HepG2 (cell line): Measurements from ENCODE around the gene DEFB112. TPM values are rescaled to one million over a fixed set of nuclear protein-coding genes. Genes with fewer than 3 reads are reported as not detected.

Experiments used
- ATF7 ChIP-seq, 2 experiments: fragments of 450-650 bp in 1 of 2; sonication (generic) in 1 of 2; formaldehyde crosslinking in 1 of 2; IDR thresholded peaks; 2 replicates each; pipeline versions ENCODE4 v1.4.0 to v1.6.1; 2016 to 2020; ENCODE audit warnings: antibody characterized with exemption in 1 of 2, mild to moderate bottlenecking in 1 of 2, missing genetic modification reagents in 1 of 2
- ATF7-NPFF ChIP-seq: sonication (generic); formaldehyde crosslinking; IDR thresholded peaks from 2 replicates; pipeline ENCODE4 v1.8.1; 2023; ENCODE audit warnings: mild to moderate bottlenecking, low read depth, missing genetic modification reagents, moderate library complexity
- JUND ChIP-seq: sonication (generic); formaldehyde crosslinking; IDR thresholded peaks from 2 replicates; pipeline ENCODE4 v1.8.0; 2022; ENCODE audit warnings: mild to moderate bottlenecking, missing genetic modification reagents
- MEIS1 ChIP-seq: sonication (generic); formaldehyde crosslinking; IDR thresholded peaks from 2 replicates; pipeline ENCODE4 v1.9.0; 2021; ENCODE audit warnings: mild to moderate bottlenecking, missing genetic modification reagents, moderate library complexity, borderline replicate concordance
- NFATC3 ChIP-seq: sonication (generic); formaldehyde crosslinking; IDR thresholded peaks from 2 replicates; pipeline ENCODE4 v1.5.1; 2020; ENCODE audit warnings: mild to moderate bottlenecking, missing genetic modification reagents
- NR1H2 ChIP-seq: sonication (generic); formaldehyde crosslinking; IDR thresholded peaks from 2 replicates; pipeline ENCODE4 v1.8.1; 2022; ENCODE audit warnings: low read depth, missing genetic modification reagents, borderline replicate concordance
- NR2F6 ChIP-seq, 2 experiments: IDR thresholded peaks; 2 replicates each; pipeline ENCODE4 v1.6.1; 2016; ENCODE audit warnings: antibody characterized with exemption in 1 of 2, mild to moderate bottlenecking in 1 of 2
- TCF7L2 ChIP-seq: IDR thresholded peaks from 2 replicates; pipeline ENCODE4 v1.6.1; 2011; ENCODE audit warnings: mild to moderate bottlenecking, low read depth, low read length, moderate library complexity
- TRIM24 ChIP-seq: sonication (generic); formaldehyde crosslinking; IDR thresholded peaks from 2 replicates; pipeline ENCODE4 v1.8.0; 2022; ENCODE audit warnings: mild to moderate bottlenecking, missing genetic modification reagents
- ZFP82 ChIP-seq: sonication (generic); formaldehyde crosslinking; IDR thresholded peaks from 2 replicates; pipeline ENCODE4 v1.5.1; 2020; ENCODE audit warnings: mild to moderate bottlenecking, missing genetic modification reagents, borderline replicate concordance
- ZKSCAN5 ChIP-seq: sonication (generic); formaldehyde crosslinking; IDR thresholded peaks from 2 replicates; pipeline ENCODE4 v1.5.1; 2020; ENCODE audit warnings: mild to moderate bottlenecking, missing genetic modification reagents
- ZNF484 ChIP-seq: sonication (generic); formaldehyde crosslinking; IDR thresholded peaks from 2 replicates; pipeline ENCODE4 v1.5.1; 2020; ENCODE audit warnings: mild to moderate bottlenecking, low read depth, missing genetic modification reagents, borderline replicate concordance
- ZNF607 ChIP-seq: sonication (generic); formaldehyde crosslinking; IDR thresholded peaks from 2 replicates; pipeline ENCODE4 v1.5.1; 2020; ENCODE audit warnings: missing genetic modification reagents, mild to moderate bottlenecking, borderline replicate concordance
- ZNF776 ChIP-seq: sonication (generic); formaldehyde crosslinking; IDR thresholded peaks from 2 replicates; pipeline ENCODE4 v1.4.0; 2020; ENCODE audit warnings: mild to moderate bottlenecking, missing genetic modification reagents
- polyA plus RNA-seq, 8 experiments: library from polyadenylated mRNA; depleted of rRNA in 3 of 8; stranded (reverse) in 7 of 8; unstranded in 1 of 8; fragments of >200 nt; fragmentation: Illumina TruSeq in 4 of 8; extraction: Trizol in 4 of 8; gene quantifications; 2 replicates each; pipeline versions ENCODE4 v1.2.1 to v1.2.3, GENCODE V29; 2011 to 2016; ENCODE audit warnings: low read depth in 4 of 8, missing spikeins in 1 of 8, mixed read lengths in 1 of 8; ENCODE audit not compliant: insufficient read depth in 1 of 8
- total RNA-seq, 5 experiments: library from RNA; depleted of rRNA; stranded (reverse); fragments of >200 nt; fragmentation: Illumina TruSeq; extraction: Trizol; gene quantifications; 2 replicates each; pipeline ENCODE4 v1.2.3, GENCODE V29; 2016; ENCODE audit warnings: low read depth in 1 of 5
- TF ChIP-seq, protein P1 (sequence below): sonication (generic); formaldehyde crosslinking; IDR thresholded peaks from 2 replicates; pipeline ENCODE4 v1.4.0; 2020; ENCODE audit warnings: missing genetic modification reagents
- TF ChIP-seq, protein P2 (sequence below), 2 experiments: sonication (generic) in 1 of 2; formaldehyde crosslinking in 1 of 2; IDR thresholded peaks; 2 replicates each; pipeline versions ENCODE4 v1.4.0 to v1.6.1; 2018 to 2020; ENCODE audit warnings: missing genetic modification reagents in 2 of 2, borderline replicate concordance in 1 of 2, low read depth in 1 of 2, mild to moderate bottlenecking in 1 of 2, missing biosample characterization in 1 of 2
- TF ChIP-seq, protein P3 (sequence below): sonication (generic); formaldehyde crosslinking; conservative IDR thresholded peaks from 2 replicates; pipeline ENCODE4 v1.4.0; 2020; ENCODE audit warnings: missing genetic modification reagents
- TF ChIP-seq, protein P4 (sequence below): fragments of 450-650 bp; IDR thresholded peaks from 2 replicates; pipeline ENCODE4 v1.6.1; 2017
- TF ChIP-seq, protein P5 (sequence below): sonication (generic); formaldehyde crosslinking; IDR thresholded peaks from 2 replicates; pipeline ENCODE4 v1.9.0; 2021; ENCODE audit warnings: missing genetic modification reagents, borderline replicate concordance

Gene DEFB112
- total and polyA plus RNA-seq, 2 of the 13 experiments (the other 11 are each of a cell fraction or from before 2014, with no cell fraction given) = not detected

DNA sequence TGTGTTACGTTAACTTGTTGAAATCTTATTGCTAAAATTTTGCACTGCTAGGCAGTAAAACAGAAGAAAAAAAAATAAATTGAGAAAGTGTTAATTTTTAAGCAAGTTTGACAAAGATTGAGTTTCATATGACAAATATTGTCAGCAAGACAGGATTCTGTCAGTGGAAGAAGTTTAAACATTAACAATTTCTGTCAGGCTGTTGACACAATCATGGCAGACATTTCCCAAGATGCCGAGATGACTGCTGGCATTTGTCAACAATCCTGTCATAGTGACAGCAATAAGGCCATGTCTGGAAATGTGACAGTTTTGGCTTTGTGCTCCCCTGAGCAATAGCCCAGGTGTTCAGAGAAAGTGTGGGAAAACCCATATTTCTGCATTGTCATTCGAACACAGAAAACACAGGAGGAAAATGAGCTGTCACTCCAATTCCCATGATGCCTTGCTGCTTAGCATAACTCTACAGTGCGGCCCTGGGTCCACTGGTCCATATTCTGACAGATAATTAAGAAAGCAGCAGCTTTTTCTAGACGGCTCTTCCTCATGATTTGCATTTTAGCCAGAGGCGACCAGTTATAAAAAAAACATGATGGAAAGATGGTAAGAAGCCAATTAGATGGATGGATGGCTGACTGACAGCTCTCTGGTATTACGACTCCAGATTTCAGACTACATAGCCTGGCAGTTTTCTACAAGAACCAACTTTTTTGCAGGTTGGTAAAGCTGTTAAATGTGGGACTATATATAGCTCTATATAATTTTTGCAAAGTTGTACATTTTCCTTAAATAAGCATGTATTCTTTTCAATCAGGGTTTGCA, 43.6 kb upstream of the DEFB112 start (continued):
- TF ChIP-seq, protein P1, sequence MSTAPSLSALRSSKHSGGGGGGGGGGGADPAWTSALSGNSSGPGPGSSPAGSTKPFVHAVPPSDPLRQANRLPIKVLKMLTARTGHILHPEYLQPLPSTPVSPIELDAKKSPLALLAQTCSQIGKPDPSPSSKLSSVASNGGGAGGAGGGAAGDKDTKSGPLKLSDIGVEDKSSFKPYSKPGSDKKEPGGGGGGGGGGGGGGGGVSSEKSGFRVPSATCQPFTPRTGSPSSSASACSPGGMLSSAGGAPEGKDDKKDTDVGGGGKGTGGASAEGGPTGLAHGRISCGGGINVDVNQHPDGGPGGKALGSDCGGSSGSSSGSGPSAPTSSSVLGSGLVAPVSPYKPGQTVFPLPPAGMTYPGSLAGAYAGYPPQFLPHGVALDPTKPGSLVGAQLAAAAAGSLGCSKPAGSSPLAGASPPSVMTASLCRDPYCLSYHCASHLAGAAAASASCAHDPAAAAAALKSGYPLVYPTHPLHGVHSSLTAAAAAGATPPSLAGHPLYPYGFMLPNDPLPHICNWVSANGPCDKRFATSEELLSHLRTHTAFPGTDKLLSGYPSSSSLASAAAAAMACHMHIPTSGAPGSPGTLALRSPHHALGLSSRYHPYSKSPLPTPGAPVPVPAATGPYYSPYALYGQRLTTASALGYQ (CRISPR knock-in tag) = peak; percentile 83
- TF ChIP-seq, protein P2, sequence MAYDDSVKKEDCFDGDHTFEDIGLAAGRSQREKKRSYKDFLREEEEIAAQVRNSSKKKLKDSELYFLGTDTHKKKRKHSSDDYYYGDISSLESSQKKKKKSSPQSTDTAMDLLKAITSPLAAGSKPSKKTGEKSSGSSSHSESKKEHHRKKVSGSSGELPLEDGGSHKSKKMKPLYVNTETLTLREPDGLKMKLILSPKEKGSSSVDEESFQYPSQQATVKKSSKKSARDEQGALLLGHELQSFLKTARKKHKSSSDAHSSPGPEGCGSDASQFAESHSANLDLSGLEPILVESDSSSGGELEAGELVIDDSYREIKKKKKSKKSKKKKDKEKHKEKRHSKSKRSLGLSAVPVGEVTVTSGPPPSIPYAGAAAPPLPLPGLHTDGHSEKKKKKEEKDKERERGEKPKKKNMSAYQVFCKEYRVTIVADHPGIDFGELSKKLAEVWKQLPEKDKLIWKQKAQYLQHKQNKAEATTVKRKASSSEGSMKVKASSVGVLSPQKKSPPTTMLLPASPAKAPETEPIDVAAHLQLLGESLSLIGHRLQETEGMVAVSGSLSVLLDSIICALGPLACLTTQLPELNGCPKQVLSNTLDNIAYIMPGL (CRISPR knock-in tag; IDR thresholded peaks at IDR 0.05; ENCODE audit: borderline replicate concordance in 1 of 2, low read depth in 1 of 2) = peak in 1 of 2 experiments; percentile 41; a peak in 1 of 4 replicates
- TF ChIP-seq JUND (CRISPR knock-in tag) = peak; percentile 33; the same call in 1 of the 2 replicates
- peak; percentile 32; the same call in 1 of the 2 replicates for TF ChIP-seq ATF7 (IDR thresholded peaks at IDR 0.05)
- no peak; the same call in 1 of the 2 replicates for TF ChIP-seq ATF7 (CRISPR knock-in tag; IDR thresholded peaks at IDR 0.05)
- TF ChIP-seq, protein P3, sequence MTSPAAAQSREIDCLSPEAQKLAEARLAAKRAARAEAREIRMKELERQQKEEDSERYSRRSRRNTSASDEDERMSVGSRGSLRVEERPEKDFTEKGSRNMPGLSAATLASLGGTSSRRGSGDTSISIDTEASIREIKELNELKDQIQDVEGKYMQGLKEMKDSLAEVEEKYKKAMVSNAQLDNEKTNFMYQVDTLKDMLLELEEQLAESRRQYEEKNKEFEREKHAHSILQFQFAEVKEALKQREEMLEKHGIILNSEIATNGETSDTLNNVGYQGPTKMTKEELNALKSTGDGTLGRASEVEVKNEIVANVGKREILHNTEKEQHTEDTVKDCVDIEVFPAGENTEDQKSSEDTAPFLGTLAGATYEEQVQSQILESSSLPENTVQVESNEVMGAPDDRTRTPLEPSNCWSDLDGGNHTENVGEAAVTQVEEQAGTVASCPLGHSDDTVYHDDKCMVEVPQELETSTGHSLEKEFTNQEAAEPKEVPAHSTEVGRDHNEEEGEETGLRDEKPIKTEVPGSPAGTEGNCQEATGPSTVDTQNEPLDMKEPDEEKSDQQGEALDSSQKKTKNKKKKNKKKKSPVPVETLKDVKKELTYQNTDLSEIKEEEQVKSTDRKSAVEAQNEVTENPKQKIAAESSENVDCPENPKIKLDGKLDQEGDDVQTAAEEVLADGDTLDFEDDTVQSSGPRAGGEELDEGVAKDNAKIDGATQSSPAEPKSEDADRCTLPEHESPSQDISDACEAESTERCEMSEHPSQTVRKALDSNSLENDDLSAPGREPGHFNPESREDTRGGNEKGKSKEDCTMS (CRISPR knock-in tag) = no peak
- TF ChIP-seq ZNF484 = no peak
- no peak for TF ChIP-seq ATF7-NPFF (CRISPR knock-in tag)
- no peak for TF ChIP-seq ZNF776 (CRISPR knock-in tag)
- no peak for TF ChIP-seq ZNF607 (CRISPR knock-in tag)
- TF ChIP-seq TCF7L2 = no peak
- TF ChIP-seq TRIM24 = no peak
- TF ChIP-seq ZFP82 = no peak
- TF ChIP-seq, protein P4, sequence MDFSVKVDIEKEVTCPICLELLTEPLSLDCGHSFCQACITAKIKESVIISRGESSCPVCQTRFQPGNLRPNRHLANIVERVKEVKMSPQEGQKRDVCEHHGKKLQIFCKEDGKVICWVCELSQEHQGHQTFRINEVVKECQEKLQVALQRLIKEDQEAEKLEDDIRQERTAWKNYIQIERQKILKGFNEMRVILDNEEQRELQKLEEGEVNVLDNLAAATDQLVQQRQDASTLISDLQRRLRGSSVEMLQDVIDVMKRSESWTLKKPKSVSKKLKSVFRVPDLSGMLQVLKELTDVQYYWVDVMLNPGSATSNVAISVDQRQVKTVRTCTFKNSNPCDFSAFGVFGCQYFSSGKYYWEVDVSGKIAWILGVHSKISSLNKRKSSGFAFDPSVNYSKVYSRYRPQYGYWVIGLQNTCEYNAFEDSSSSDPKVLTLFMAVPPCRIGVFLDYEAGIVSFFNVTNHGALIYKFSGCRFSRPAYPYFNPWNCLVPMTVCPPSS = no peak
- TF ChIP-seq NR2F6 (IDR thresholded peaks at IDR 0.05) = peak; percentile 53
- TF ChIP-seq NR2F6 (CRISPR knock-in tag; IDR thresholded peaks at IDR 0.05) = peak; percentile 51; the same call in 1 of the 2 replicates
- no peak for TF ChIP-seq NR1H2
- TF ChIP-seq MEIS1 (CRISPR knock-in tag) = peak; percentile 99; the same call in 1 of the 2 replicates
- TF ChIP-seq, protein P5, sequence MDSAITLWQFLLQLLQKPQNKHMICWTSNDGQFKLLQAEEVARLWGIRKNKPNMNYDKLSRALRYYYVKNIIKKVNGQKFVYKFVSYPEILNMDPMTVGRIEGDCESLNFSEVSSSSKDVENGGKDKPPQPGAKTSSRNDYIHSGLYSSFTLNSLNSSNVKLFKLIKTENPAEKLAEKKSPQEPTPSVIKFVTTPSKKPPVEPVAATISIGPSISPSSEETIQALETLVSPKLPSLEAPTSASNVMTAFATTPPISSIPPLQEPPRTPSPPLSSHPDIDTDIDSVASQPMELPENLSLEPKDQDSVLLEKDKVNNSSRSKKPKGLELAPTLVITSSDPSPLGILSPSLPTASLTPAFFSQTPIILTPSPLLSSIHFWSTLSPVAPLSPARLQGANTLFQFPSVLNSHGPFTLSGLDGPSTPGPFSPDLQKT (CRISPR knock-in tag) = no peak
- TF ChIP-seq NFATC3 = no peak
- TF ChIP-seq ZKSCAN5 (CRISPR knock-in tag) = no peak
